ENCODE data around the gene ACSS1.

ACSS1 gene

DNA sequence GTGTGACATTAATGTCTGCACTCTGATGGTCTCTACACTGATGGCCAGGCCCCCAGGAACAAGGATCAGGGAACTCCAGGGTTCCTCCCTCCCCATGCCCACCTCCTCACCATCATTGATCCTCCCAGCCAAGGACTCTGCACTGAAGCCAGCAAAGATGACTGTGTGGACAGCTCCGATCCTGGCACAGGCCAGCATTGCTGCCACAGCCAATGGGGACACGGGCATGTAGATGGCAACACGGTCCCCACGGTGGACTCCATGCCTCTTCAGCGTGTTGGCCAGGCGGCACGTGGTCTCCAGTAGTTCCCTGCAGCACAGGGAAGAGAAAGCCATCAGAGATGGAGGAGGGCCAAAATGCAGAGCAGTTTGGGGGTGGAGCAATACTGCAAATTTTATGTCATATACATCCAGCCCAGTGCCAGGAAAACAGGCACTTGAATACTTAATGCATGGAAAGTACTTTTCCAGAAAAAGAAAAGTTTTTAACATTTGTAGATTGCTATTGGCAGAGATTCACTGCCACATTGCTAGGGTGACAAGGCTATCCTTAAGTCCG is 27.2 kb downstream of the ACSS1 start:
- no peak for DNase-seq

DNA sequence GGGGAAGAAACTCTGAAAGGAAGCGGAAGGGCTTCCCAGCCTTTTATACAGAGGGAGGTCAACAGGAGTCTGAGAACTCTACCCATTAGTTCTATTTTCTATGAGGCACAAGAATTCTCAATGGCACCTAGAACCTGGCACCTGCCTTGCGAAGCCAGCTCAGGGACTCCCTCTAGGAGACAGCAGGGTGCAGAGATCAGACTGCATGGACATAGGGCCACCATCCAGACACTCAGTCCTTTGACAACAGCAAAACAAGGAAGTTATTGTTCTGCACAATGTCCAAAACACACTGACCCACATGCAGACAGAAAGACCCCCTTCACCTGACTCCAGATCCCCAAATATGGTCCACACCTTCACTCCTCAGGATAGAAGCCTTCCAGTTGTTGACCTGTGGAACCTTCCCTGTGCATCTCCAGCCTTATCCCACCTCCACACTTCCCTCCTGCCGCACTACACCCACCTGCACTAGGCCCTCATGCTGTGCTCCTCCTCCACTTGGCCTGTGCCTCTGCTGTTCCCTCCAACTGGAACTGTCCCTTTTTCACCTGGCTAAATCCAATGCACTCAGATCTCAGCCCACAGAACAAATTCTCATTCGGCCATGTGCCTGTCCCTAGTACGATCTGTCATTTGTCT is 27.8 kb downstream of the ACSS1 start:
- no peak for DNase-seq

DNA sequence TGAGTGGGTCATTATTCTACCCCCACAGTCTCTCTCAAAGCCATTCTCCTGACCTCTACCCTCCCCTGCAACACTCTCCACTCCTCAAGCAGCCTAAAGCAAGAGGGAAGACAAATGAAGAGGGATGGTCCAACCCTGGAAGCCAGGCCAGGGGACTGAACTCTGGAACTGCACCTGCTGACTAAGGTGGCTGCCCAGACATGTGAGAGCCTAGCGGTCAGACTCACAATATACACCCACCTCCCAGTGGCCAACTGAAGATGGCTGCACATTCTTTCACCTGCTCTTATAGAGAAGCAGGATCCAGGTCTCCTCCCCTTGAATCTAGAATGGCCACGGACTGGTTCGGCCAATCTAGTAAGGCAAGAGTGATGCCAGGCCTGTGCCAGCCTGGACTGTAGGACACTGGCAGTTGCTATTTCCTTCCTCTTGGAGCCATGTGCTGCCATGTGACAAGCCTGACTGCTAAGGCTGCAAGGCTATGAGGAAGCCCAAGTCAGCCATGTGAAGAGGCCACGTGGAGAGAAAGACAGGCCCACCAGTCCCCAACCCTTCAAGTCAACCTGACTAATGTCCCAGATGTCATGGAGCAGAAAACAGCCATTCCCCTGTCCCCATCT is 31.8 kb downstream of the ACSS1 start:
- no peak for DNase-seq

DNA sequence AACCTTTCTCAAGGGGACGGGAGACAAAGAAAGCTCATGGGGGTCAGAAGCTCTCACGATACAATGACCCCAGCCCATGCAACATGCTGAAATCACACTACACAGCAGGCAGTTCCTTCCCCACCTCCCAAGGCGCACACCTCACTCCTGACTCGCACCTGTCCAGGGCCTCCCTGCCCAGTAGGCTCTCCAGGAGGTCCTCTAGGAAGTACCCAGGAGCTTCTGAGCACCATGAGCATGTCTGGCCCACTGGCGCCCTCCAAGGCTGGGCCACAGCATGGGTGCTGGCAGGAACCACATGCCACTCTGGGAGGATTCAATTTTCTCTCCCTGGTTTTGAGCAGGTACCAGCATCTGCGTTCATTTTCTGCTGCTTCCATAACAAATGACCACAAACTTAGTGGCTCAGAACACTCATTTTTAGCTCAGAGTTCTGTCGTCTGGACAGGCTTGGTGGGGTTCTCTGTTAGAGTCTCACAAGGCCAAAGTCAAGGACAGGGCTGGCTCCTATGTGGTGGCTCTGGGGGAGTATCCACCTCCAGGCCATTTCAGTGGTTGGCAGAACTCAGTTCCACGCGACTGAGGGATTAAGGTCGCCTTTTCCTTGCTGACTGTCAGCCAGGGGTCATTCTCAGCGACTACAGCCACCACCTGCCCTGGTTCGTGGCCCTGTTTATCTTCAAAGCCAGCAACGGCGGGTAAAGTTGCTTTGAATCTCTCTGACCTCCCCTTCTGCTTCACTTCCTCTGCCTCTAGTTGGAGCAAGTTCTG is 32.7 kb downstream of the ACSS1 start:
- DNase-seq = no peak

DNA sequence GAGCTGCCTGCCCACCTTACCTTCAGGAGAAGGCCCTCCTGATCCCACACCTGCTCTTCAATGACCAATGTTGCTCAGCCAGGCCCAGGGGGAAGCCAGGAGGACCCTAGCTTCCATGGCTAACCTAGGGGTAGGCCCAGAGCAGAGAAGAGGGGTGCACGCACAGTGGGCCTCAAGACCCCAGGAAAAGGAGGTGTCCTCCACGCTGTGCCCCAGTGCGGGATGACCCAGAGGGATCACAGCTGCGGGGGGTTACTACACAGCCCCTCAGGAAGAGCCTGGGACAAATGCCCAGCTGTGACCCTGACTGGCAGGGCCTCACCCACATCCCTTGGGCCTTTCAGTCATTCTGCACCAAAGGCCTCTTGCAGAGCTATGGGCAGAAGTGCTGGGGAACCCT is 33.8 kb downstream of the ACSS1 start:
- DNase-seq = no peak

DNA sequence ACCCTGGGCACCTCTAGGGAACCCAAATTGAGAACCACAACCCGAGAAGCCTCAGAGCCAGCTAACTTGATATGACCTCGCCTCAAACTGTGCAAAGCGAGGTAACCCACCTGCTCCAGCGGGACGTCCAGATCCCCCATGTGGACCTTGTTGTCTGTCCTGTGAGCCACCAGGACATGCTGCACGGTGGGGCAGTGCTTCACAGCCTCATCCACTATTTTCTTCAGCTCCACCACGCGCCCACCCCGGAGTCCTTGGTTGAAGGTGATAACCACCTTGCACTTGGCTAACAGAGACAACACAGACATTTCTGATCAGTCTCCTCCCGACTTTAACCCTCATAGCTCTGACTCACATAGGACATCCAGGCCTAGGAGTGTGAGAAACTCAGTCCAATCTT is 34.6 kb downstream of the ACSS1 start:
- DNase-seq = no peak

DNA sequence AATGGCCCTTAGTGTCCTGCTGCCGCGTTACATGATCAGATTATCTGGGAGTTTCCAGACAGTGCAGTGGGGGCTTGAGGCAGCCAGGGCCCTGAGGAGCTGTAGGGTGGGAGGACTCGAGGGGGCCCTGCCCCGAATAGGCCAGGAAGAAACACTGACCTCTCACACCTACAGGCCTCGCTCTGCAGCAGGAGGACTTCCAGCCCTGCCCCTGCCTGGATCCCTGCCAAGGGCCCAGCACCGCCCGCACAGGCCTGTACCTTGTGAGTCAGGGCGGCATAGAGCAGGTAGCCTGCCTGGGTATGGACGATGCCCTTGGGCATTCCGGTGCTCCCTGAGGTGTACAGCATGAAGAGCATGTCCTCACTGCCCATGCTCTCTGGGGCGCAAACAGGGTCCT is 35.3 kb downstream of the ACSS1 start:
- DNase-seq = no peak

DNA sequence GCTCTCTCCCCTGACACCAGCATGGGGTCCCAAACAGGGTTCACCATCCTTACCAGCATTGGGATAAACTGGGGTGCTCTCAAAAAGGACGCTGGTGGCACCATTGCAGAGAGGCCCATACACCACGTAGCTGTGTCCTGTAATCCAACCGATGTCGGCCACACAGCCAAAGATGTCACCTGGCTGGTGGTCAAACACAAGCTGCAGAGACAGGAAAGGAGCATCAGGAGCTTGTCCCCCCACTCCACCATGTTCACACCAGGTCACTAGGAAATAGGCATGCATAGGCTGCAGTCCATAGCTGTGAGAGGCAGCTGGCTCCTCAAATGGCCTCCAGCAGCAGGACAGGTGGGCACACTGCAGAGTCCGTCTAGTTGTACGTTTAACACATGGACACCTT is 36.6 kb downstream of the ACSS1 start:
- no peak for DNase-seq

DNA sequence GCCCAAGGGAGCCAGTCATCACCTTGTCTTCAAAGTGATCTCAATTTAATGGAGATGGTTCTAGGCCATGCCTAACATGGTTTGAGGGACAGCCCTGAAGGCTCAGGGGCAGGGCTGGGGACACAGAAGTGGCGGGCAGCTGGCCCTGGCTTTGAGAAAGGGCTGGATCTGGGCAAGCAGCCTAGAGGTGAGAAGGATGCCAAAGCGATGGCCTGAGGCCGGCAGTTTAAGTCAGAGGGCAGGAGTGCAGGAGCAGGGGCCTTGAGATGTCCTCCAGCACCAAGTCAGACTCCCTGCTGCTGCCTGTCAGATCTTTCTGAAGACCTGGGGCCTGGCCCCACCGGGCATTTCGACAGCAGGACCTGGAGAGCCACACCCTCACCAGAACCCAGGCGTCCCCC is 37.0 kb downstream of the ACSS1 start:
- DNase-seq = no peak

DNA sequence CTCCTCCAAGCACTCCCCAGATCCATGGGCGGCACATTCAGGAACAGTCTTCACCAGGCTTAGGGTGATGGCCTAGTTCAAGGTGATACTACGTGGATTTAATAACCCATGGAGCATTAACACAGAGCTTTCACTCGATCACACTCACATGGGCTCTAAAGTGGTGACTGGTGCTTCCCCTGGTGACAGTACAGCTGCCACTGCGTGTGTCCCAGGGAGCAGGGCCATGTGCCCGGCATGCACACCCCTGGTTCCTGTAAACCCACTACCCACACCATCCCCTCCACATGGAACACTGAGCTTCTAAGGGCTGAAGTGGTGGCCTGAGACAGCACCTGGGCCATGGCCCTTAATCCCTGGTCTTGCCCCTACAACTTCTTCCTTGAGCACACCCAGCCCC is 37.6 kb downstream of the ACSS1 start:
- DNase-seq = no peak

DNA sequence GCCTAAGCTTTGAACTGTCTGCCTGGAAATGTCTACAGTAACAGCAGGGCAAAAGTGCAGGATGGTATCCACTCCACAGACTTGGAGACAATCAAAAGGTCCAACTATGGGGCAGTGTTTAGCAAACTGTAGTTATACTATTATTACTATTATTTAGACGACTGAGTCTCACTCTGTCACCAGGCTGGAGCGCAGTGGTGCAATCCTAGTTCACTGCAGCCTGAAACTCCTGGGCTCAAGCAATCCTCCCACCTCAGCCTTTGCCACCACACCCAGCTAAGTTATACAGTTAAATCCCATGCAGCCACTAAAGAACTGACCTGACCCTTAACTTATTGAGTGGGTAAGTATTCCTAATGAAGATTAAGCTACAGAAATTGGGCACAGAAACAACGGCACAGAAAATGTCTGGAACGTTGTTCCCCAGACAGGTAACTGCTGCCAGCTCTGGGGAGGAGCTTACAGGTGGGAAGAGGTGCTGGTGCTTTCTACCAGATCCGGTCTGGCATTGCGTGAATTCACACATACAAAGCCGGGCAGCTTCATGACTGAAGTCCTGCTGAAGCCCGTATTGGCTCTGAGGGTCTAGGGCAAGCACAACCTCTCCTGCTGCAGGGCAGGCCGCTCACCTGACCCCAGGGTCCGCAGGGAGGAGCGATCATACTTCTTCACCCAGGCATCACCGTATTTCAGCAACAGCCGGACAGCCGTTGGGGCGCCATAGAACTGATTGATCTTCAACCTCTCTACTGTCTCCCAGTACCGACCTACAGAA is 38.4 kb downstream of the ACSS1 start:
- no peak for DNase-seq

DNA sequence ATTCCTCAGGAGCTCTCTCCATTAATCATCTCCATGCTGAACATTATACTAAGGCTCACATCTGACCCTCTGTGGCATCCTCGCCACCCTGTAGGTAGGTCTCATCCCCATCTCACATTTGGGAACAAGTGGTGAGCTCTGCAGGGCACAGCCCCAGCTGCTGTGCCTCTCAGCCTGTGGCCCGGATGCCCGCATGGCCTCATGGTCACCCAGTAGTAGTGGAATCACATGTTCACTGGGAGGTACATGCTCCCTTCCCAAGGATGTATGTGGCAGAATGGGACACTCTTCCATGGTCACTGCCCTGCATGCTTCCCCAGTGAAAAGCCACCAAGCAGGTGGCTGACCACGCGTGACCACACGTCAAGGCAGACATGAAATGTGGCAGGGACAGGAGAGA is 39.1 kb downstream of the ACSS1 start:
- DNase-seq = no peak

DNA sequence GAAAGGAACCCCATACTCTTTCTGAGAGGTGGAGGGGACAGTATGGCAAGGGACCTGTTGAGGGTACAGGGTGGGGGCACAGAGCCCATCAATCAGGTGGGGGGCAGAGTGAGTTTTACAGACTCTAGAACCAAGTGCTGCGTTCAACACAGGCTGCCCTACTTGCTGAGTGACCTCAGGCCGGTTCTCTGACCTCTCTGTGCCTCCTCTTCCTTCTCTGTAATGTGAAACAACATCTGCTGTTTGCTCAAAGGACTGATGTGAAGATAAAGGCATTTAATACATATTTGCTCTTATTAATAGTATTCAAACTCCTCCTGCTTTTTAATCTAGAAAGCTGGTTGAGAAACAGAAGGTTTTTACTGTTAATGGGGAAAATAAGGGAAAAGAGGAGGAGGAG is 39.5 kb downstream of the ACSS1 start:
- no peak for DNase-seq

DNA sequence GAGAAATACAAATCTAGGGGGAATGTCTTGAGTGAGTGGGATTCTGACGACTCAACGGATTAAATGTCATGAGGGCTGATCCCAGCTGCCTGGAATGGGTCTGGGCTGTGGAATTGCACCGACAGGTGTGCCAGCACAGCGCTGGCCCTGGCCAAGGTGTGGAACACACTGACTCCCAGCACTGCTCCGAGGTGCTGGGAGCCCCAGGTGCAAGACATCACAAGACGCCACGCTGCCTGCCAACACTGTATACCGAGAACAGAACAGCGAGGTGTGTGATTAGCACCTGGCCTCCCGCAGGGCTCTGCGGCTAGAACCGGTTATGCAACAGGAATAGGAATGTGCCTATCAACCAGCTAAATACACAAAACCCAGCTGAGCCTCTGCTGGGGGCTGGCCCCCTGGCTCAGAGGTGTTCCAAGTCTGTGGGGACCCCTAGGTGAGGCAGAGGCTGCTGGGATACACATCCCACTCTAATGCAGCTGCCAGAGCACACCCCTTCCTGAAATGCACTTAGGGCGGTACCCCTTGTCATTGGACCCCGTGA is 40.6 kb downstream of the ACSS1 start:
- DNase-seq = peak; percentile 92 to 97

DNA sequence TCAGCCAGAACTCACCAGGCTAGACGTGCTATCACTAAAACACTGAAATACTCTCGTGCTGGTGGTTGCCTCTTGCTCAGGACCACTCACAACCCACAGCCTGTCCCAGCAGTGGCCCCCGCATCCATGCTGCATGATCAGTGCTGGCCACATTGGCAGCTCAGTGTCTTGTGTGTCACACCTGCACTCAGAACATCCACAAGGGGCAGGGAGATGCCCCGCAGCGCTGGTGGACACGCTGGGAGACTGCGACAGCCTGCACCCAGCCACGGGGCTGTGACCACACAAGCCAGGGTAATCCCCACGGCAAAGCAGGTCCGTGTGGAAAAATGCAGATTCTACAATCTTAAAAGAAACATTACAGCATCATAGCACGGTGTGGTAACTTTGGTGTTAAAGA is 41.5 kb downstream of the ACSS1 start:
- DNase-seq = no peak

DNA sequence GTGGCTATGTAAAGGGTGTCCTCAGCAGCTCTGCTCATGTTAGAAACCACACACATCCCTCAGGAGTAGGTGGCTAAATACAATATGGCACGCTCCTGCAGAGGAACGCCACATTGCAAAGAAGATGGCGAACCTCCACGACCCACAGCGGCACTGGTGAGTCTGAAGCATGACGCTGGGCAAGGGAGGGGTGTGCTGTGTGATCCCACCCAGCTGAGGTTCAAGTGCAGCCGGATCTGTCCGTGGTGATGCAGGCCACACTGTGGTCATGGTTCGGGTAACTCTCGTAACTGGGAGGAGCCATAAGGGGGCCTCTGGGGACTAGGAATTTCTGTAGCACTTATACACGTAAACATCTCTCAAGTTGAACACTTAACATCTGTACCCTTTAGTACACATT is 42.0 kb downstream of the ACSS1 start:
- DNase-seq = no peak

DNA sequence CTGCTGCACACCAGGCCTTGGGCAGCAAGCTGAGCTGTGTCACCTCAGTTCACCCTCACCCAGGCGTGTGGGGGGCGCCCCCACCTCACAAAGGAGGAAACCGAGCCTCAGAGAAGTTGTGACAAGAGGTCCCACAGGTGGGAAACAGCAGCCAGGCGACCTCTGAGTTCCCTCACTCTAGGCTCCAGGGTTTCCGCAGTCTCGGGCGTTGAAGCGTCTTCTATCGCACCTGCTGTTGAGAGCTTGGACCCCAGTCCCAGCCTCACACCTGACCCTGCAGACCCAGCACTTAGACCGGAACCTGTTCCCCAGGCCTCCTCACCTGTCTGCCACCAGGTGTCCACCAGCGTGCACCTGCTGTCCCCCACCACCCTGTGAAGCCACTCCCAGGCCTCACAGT is 43.1 kb downstream of the ACSS1 start:
- DNase-seq = no peak

DNA sequence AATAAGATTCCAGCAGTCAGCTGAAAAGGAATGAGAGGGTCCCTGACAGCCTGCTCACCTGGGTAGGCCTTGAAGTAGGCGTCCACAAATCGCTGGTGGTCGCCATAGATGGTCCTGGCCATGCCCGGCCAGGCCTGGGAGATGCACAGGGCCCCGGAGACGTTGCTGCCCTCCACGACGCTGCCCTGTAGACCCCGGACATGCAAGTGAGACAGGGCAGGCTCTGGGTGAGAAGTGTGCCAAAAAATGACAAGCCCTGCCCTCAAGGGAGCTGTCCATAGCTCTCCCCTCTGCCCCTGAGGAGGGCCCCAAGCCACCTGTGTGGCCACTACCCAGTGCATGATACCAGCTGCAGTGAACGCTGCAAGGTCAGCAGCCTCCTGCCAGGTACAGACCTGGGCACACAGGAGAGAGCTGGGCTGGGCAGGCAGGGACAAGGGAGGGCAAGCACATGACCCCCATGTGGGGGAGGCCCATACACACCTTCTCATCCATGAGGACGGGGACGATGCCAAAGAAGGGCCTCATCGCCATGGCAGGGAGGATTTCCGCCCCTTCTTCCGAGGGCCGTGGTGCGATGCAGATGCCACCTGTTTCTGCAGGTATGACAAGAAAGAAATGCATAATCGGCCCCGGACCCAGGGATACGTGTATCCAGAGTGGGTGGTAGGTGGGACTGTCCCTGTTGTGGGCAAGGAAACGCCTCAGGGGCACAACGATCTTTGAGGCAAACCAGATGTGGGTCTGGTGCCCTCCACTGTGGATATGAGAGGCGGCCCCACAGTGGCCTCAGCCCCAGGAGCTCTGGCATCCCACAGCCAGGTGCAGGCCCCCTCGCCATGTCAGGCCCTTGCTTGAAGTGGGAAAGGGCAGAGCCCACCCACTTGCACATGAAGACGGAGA is 44.2 kb downstream of the ACSS1 start:
- no peak for DNase-seq

DNA sequence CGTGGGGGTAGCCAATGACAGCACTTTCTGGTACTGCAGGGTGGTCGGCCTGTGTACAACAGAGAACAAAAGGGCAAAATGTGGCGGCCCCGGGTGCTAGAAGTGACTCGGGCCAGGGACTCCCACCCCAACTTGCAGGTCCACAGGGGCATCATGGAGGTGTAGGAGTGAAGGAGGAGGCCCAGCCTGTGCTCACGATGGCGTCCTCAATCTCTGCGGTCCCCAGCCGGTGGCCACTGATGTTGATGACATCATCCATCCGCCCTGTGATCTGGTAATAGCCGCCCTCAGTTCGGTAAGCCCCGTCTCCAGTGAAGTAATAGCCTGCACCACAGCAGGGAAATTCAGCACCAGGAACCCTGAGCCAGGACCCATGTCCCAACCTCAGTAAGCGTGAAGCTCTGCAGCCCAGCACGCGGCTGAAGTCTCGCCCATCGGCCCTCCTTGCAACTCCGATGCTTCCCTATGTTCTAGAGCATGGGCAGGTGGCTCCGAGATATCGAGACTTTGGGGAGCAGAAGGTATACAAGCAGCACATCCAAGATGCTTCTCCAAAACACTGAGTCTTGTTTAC is 45.2 kb downstream of the ACSS1 start:
- DNase-seq = no peak

DNA sequence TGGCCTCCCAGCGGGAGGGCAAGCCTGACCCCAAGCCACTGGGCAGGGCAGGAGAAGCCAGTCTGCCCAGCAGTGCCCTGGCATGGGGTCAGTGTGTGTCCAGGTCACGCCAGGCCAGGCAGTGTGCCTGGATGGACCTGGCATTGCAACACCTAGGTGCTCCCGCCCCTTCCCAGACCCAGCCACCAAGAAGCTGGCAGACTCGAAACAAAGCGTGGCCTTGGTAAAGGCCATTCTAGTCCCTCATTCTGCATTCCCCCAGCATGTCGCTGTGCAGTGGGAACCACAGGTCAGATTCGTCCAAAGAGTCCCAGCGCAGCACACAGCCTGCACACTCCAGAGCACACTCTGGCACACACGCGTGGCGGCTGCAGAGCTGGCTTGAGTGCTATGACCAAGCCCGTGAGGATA is 46.1 kb downstream of the ACSS1 start:
- DNase-seq = no peak

DNA sequence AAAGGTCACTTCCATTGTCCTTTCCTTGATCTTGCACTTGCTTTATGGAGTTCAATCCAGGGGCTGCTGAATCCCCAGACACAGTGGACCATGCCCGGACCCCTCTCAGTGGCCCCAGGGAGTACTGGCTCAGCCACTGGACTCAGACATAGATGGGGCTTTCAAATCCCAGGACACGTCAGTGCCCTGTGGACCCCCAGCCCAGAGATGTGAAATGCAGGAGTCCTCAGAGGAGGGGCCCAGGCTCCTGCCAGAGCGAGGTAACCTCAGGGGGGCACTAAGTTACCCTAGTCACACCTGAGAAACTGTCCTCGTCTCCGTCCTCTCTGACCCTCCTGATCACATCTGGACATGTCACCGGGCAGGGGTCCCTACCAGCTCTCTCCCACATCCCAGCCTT is 46.7 kb downstream of the ACSS1 start:
- DNase-seq = no peak

Data from NCI-H526 (cell line).